Activated naive CD8-positive, alpha-beta T cell treated with anti-CD3 and anti-CD28 coated beads, Interleukin-2, amount 10 ng/mL, durations not matched to agents 7 days and 5 days (primary cell): Measurements from ENCODE around the gene ACP1. TPM values are rescaled to one million over a fixed set of nuclear protein-coding genes. Genes with fewer than 3 reads are reported as not detected.
"Not testable (repeated sequence)": the region's sequence is repeated elsewhere in the genome, so short reads cannot be mapped to it uniquely, and the experiment has no call there.

Source experiments
- ATAC-seq: fragments of 150-1000 bp; cut with Tn5 transposase; one replicate; pipeline ENCODE4 v1.10.0; 2021; ENCODE audit warnings: low read depth, moderate library complexity
- POLR2A ChIA-PET: fragments of 350-600 bp; sonication (Branson Sonifier 250); formaldehyde crosslinking; loops from one replicate; lab custom pipeline; 2021; ENCODE audit warnings: antibody characterized with exemption; lab: Charles Lee
- DNase-seq: peaks from one replicate; pipeline ENCODE4 v3.0.0; 2021
- H3K27ac Mint-ChIP-seq: one replicate; pipeline ENCODE4 v1.8.0; 2022; ENCODE audit warnings: mild to moderate bottlenecking, mixed read lengths
- H3K27me3 Mint-ChIP-seq: one replicate; pipeline ENCODE4 v1.8.0; 2022; ENCODE audit warnings: mild to moderate bottlenecking, moderate library complexity, mixed read lengths
- H3K36me3 Mint-ChIP-seq: one replicate; pipeline ENCODE4 v1.8.0; 2021; ENCODE audit warnings: mild to moderate bottlenecking, mixed read lengths
- H3K4me1 Mint-ChIP-seq: one replicate; pipeline ENCODE4 v1.8.0; 2021; ENCODE audit warnings: mixed read lengths
- H3K4me3 Mint-ChIP-seq: one replicate; pipeline ENCODE4 v1.8.0; 2022; ENCODE audit warnings: mild to moderate bottlenecking, moderate library complexity, mixed read lengths
- H3K9me3 Mint-ChIP-seq: one replicate; pipeline ENCODE4 v1.8.0; 2021; ENCODE audit warnings: mixed read lengths
- total RNA-seq, 2 experiments: library from RNA; stranded (reverse); gene quantifications; one replicate each; pipeline ENCODE4 v1.2.3, GENCODE V29; 2021

ACP1 gene
- total RNA-seq, 2 experiments from 2014 or later: 88.9 to 101 TPM

GRCh38 chr2:288758-289361 is 24.1 kb downstream of the ACP1 start:
- POLR2A ChIA-PET: no interaction called here
- H3K4me3 Mint-ChIP-seq: peak overlapping the region; percentile 28
- H3K9me3 Mint-ChIP-seq: no peaks in the 10 kb centered on the region
- H3K27me3 Mint-ChIP-seq: peaks cover 42% of the 10 kb centered on the region
- peaks cover 1% of the 10 kb centered on the region for H3K4me1 Mint-ChIP-seq
- DNase-seq (no peak), ATAC-seq (no peak)
- H3K36me3 Mint-ChIP-seq: no peaks in the 10 kb centered on the region
- H3K27ac Mint-ChIP-seq: no peak overlapping the region

DNA sequence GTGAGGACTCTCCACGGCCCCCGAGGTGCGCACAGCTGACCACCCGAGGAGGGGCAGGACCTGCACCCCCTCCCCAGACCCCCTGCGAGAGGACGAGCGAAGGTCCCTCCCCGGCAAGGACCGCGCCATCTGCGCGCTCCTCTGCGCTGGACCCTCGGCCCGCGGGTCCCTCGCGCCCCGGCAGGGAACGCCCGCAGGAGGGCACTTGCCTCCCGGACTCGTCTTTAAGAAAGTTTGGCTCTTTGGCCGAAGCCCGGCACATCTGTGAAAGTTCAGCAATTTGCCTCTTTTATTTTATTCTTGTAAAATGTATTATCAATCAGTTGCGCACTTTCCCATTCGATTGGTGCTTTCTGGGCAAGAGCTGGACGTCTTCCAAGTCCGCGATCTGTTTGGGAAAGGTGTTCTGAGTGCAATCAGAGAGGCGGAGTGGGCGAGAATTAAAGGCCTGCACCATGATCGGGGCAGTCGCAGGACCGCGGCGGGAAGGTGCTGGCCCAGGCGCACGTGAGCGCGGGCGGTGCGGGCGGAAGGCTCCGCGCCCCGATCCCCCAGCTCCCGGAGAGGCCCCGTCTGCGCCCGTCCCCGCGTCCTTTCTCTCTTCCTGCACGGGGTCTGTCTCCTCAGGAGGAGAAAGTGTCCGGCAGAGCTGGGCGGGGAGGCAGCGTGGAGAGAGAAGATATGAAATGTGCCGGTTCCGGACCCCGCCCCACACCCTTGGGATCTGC is 24.8 kb downstream of the ACP1 start:
- Mint-ChIP-seq H3K4me3 (peak overlapping the region; percentile 60), H3K27me3 (peaks cover 42% of the 10 kb centered on the region), H3K9me3 (no peaks in the 10 kb centered on the region), H3K36me3 (no peaks in the 10 kb centered on the region), H3K27ac (no peak overlapping the region), H3K4me1 (peaks cover 1% of the 10 kb centered on the region)
- peak; percentile 42 for DNase-seq
- no peak for ATAC-seq
- POLR2A ChIA-PET: no interaction called here

- Mint-ChIP-seq H3K4me1 (peaks cover 1% of the 10 kb centered on the region), H3K27ac (no peak overlapping the region), H3K36me3 (no peaks in the 10 kb centered on the region), H3K9me3 (no peaks in the 10 kb centered on the region), H3K4me3 (peak overlapping the region; percentile 60), H3K27me3 (peaks cover 42% of the 10 kb centered on the region)
- ATAC-seq (peak; percentile 52), DNase-seq (peak; percentile 55)
- POLR2A ChIA-PET: no interaction called here
Measured at GRCh38 chr2:290090-290722, 25.5 kb downstream of the ACP1 start.

GRCh38 chr2:295090-295489 is 30.3 kb downstream of the ACP1 start:
- no peak for DNase-seq
- Mint-ChIP-seq H3K27ac (no peak overlapping the region), H3K4me3 (no peak overlapping the region), H3K4me1 (no peaks in the 10 kb centered on the region), H3K27me3 (peaks cover 25% of the 10 kb centered on the region), H3K36me3 (no peaks in the 10 kb centered on the region), H3K9me3 (no peaks in the 10 kb centered on the region)
- no peak for ATAC-seq
- POLR2A ChIA-PET: no interaction called here

GRCh38 chr2:296354-296753 is 31.6 kb downstream of the ACP1 start:
- Mint-ChIP-seq H3K36me3 (no peaks in the 10 kb centered on the region), H3K9me3 (peaks cover 3% of the 10 kb centered on the region), H3K4me1 (no peaks in the 10 kb centered on the region), H3K27me3 (peaks cover 14% of the 10 kb centered on the region), H3K27ac (no peak overlapping the region), H3K4me3 (no peak overlapping the region)
- POLR2A ChIA-PET: no interaction called here
- DNase-seq (no peak), ATAC-seq (no peak)

DNA sequence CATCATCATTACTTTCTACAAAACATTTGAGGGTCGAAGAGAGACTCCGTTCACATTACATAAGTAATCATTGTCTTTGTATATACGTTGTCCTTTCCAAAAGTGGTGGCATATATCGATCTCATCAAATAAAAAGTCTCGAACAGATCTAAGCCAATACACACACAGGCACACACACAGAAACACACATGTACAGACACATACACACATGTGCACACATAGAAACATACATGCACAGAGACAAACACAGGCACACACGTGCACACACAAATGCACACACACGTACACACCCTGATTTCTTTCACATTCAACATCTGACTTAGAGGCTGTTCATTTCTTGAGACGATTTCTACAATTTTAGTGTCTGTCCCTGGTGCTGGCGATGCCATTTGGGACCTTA is 40.6 kb downstream of the ACP1 start:
- no peak for ATAC-seq
- no peak for DNase-seq

GRCh38 chr2:309148-309953 is 44.6 kb downstream of the ACP1 start:
- H3K36me3 Mint-ChIP-seq: no peaks in the 10 kb centered on the region
- DNase-seq: no peak
- H3K9me3 Mint-ChIP-seq: no peaks in the 10 kb centered on the region
- H3K4me1 Mint-ChIP-seq: no peaks in the 10 kb centered on the region
- H3K27ac Mint-ChIP-seq: no peak overlapping the region
- no peak overlapping the region for H3K4me3 Mint-ChIP-seq
- ATAC-seq: no peak
- POLR2A ChIA-PET: no interaction called here
- H3K27me3 Mint-ChIP-seq: peaks cover 3% of the 10 kb centered on the region

More for the DNA sequence above, 40.6 kb downstream of the ACP1 start:
- no peak overlapping the region for H3K27ac Mint-ChIP-seq
- no peak overlapping the region for H3K4me3 Mint-ChIP-seq
- no peaks in the 10 kb centered on the region for H3K4me1 Mint-ChIP-seq
- no peaks in the 10 kb centered on the region for H3K36me3 Mint-ChIP-seq
- peaks cover 3% of the 10 kb centered on the region for H3K9me3 Mint-ChIP-seq
- POLR2A ChIA-PET: no interaction called here
- H3K27me3 Mint-ChIP-seq: peaks cover 6% of the 10 kb centered on the region

DNA sequence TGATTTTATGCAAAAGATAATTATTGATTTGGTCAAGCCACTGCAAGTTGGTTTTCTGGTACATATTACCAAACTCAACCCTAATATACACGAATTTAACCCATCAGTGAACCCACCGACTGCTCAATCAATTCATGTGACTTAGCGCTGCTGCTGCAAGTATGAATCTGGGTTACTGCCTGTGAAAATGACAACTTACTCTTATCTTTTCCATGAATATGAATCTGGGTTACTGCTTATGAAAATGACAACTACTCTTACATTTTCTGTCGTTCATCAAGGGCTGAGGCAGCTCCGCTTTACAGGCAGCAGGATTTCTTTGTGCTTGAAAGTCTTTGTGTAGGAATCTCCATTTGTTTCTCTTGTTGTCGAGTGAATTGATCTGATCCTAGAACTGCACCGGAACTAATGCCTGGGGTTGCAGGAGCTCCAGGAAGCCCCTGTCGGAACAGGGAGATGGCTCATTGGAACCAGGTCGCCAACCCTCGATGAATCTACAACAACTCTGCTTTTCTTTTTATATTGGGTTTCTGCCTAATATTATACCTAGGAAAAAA is 45.3 kb downstream of the ACP1 start:
- H3K4me3 Mint-ChIP-seq: no peak overlapping the region
- H3K36me3 Mint-ChIP-seq: no peaks in the 10 kb centered on the region
- H3K27ac Mint-ChIP-seq: no peak overlapping the region
- POLR2A ChIA-PET: no interaction called here
- H3K4me1 Mint-ChIP-seq: no peaks in the 10 kb centered on the region
- DNase-seq: no peak
- no peaks in the 10 kb centered on the region for H3K9me3 Mint-ChIP-seq
- ATAC-seq: no peak
- peaks cover 3% of the 10 kb centered on the region for H3K27me3 Mint-ChIP-seq

DNA sequence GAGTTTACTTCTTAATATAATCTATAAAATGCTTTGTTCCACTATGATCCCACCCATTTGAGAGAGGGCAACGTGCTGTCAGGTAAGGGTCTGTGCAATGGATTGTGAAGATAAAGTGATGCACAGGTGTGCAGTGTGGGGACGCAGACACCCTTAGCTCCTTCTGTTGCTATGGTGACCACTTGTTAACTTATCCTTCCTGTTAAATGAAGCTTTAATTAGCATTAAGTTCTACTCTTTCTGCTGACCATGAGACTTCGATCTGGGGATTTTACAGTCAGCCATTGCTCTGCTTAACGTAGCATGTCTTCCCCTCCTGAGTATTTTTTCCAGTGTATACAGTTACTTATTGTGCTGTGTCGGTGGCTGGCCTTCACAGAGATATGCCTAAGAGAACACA is 46.2 kb downstream of the ACP1 start:
- H3K4me3 Mint-ChIP-seq: no peak overlapping the region
- H3K9me3 Mint-ChIP-seq: no peaks in the 10 kb centered on the region
- no peak overlapping the region for H3K27ac Mint-ChIP-seq
- H3K27me3 Mint-ChIP-seq: peaks cover 3% of the 10 kb centered on the region
- ATAC-seq (no peak), DNase-seq (no peak)
- POLR2A ChIA-PET: no interaction called here
- no peaks in the 10 kb centered on the region for H3K4me1 Mint-ChIP-seq
- H3K36me3 Mint-ChIP-seq: no peaks in the 10 kb centered on the region

GRCh38 chr2:313991-314390 is 49.2 kb downstream of the ACP1 start:
- H3K4me1 Mint-ChIP-seq: peaks cover 16% of the 10 kb centered on the region
- H3K9me3 Mint-ChIP-seq: peaks cover 4% of the 10 kb centered on the region
- H3K27ac Mint-ChIP-seq: no peak overlapping the region
- DNase-seq (no peak), ATAC-seq (no peak)
- POLR2A ChIA-PET: no interaction called here
- no peak overlapping the region for H3K4me3 Mint-ChIP-seq
- no peaks in the 10 kb centered on the region for H3K36me3 Mint-ChIP-seq
- H3K27me3 Mint-ChIP-seq: peaks cover 3% of the 10 kb centered on the region

- Mint-ChIP-seq H3K4me3 (no peak overlapping the region), H3K36me3 (no peaks in the 10 kb centered on the region), H3K27ac (no peak overlapping the region), H3K9me3 (peaks cover 5% of the 10 kb centered on the region), H3K4me1 (peaks cover 16% of the 10 kb centered on the region), H3K27me3 (peaks cover 3% of the 10 kb centered on the region)
- DNase-seq (no peak), ATAC-seq (no peak)
- POLR2A ChIA-PET: no interaction called here
Measured at GRCh38 chr2:314561-315336, 50.0 kb downstream of the ACP1 start.

- H3K4me1 Mint-ChIP-seq: peaks cover 18% of the 10 kb centered on the region
- H3K4me3 Mint-ChIP-seq, H3K27ac Mint-ChIP-seq, H3K27me3 Mint-ChIP-seq, DNase-seq, H3K9me3 Mint-ChIP-seq, POLR2A ChIA-PET, ATAC-seq, H3K36me3 Mint-ChIP-seq: not testable (repeated sequence)
Measured at GRCh38 chr2:315925-316324, 51.2 kb downstream of the ACP1 start.
